Fibroblast of lung (primary cell): ENCODE measurements around the gene MAP3K1.

Source experiments
- CTCF ChIP-seq, 2 donors: IDR thresholded peaks in 1 of 2; conservative IDR thresholded peaks in 1 of 2; 1 replicate in 1 of 2; 2 replicates in 1 of 2; pipeline ENCODE4 v1.5.1; 2011 to 2012; ENCODE audit warnings: low read length in 2 of 2, control low read depth in 1 of 2, inconsistent platforms in 1 of 2, low read depth in 1 of 2, mild to moderate bottlenecking in 1 of 2
- EZH2 ChIP-seq: IDR thresholded peaks from 2 replicates; pipeline ENCODE4 v1.5.1; 2012; ENCODE audit warnings: low read length, control low read depth, mild to moderate bottlenecking; ENCODE audit errors: missing control alignments

GRCh38 chr5:56873056-56873455, 57.7 kb downstream of the MAP3K1 start:
- TF ChIP-seq CTCF (conservative IDR thresholded peaks at IDR 0.05 in 1 of 2, IDR thresholded peaks at IDR 0.05 in 1 of 2; ENCODE audit: low read depth in 1 of 2, low read length in 2 of 2) (no peak), EZH2 (no peak)
